ENCODE measurements around the gene DUSP19.

- TF ChIP-seq CTCF (IDR thresholded peaks at IDR 0.05) (no peak), POLR2A (IDR thresholded peaks at IDR 0.05) (no peak)
These were observed 10.0 kb upstream of the DUSP19 start for GRCh38 chr2:183068561-183068960.
